Activated effector memory CD4-positive, alpha-beta T cell treated with anti-CD3 and anti-CD28 coated beads, Interleukin-2, amount 50 U/mL, for 16 hours (primary cell): ENCODE results near the gene TTYH1.
"Not testable (repeated sequence)": the region's sequence is repeated elsewhere in the genome, so short reads cannot be mapped to it uniquely, and the experiment has no call there.

Source experiments
- DNase-seq: peaks from one replicate; pipeline ENCODE4 v3.0.0-alpha.2; 2020

Gene TTYH1

GRCh38 chr19:54446349-54446748 lies 31.1 kb downstream of the TTYH1 start:
- not testable (repeated sequence) for DNase-seq

- DNase-seq = peak; percentile 79
Observed at GRCh38 chr19:54448040-54448773, 32.9 kb downstream of the TTYH1 start.

GRCh38 chr19:54448774-54449700 lies 33.8 kb downstream of the TTYH1 start, which contains the start of gene LENG8:
TSS of gene LENG8 (plus strand) at chr19:54449199. CDS start at chr19:54451345, 2,146 bp downstream.
- peak; percentile 99 for DNase-seq

DNA sequence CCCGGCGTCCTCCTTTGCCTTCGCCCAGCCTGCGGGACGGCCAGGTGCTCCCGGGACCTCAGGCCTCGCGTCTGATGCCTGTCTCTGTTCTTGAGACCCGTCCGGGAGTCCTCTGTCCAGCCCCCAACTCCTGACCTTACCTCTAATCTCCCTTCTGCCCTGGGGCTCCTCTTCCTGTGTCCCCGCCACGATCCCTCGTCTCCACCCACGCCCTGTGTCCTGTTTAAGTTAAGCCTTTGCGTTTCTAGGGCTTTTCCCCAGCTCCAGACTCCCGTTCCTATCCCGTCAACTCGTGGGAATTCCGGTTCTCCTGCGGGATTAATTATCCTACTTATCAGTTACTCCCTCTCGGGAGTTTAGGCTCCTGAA lies 34.4 kb downstream of the TTYH1 start:
- no peak for DNase-seq

DNA sequence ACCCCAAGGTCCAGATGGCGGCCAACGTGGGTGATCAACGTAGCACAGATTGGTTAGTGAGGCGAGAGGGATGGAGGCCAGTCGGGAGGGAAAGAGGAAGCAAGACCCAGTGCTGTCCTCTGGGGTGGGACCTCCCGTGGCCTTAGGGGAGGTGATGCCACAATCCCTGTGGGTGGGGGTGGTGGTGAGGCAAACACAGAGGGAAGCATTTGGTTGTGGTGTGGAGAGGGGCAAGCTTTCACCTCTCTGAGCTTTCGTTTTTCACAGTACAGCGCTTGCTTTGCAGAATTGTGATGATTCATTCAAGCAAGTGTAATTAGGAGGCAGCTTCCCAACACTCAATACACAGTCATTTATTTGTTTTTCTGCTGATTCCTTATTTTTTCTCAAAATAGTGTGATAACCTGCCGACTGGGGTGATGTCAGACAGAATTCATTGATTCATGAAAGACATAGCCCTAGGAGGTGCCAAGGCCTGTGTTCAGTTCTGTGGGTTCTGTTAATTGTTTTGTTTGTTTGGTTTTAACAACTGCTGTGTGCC lies 36.1 kb downstream of the TTYH1 start:
- DNase-seq = no peak

GRCh38 chr19:54451997-54452396 lies 36.7 kb downstream of the TTYH1 start:
- DNase-seq = no peak

- no peak for DNase-seq
Observed at GRCh38 chr19:54452626-54453025, 37.4 kb downstream of the TTYH1 start.

- DNase-seq = no peak
Observed at GRCh38 chr19:54453921-54454780, 38.9 kb downstream of the TTYH1 start.

GRCh38 chr19:54454781-54455675 lies 39.8 kb downstream of the TTYH1 start:
- no peak for DNase-seq

DNA sequence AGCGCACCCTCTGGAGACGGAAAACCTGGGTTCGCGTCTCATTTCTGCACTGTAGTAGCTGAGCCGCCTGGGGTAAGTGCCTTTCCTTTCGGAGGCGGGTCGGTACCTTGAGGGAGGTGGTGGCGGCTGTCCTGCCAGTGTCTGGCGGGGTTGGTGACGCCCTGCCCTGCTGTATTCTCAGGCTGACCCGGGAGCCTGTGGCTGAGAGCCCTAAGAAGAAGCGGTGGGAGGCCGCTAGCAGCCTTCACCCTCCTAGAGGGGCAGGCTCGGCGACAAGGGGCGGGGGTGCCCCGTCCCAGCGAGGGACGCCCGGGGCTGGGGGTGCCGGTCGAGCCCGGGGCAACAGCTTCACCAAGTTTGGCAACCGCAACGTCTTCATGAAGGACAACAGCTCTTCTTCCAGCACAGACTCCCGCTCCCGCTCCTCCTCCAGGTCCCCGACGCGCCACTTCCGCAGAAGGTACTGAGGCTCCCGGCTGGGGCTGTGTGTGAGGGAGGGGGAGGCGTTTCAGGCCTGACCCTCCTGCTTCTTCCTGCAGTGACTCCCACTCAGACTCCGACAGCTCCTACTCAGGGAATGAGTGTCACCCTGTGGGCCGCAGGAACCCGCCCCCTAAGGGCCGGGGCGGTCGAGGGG lies 40.6 kb downstream of the TTYH1 start:
- no peak for DNase-seq

GRCh38 chr19:54456423-54457373 lies 41.4 kb downstream of the TTYH1 start:
- no peak for DNase-seq

DNA sequence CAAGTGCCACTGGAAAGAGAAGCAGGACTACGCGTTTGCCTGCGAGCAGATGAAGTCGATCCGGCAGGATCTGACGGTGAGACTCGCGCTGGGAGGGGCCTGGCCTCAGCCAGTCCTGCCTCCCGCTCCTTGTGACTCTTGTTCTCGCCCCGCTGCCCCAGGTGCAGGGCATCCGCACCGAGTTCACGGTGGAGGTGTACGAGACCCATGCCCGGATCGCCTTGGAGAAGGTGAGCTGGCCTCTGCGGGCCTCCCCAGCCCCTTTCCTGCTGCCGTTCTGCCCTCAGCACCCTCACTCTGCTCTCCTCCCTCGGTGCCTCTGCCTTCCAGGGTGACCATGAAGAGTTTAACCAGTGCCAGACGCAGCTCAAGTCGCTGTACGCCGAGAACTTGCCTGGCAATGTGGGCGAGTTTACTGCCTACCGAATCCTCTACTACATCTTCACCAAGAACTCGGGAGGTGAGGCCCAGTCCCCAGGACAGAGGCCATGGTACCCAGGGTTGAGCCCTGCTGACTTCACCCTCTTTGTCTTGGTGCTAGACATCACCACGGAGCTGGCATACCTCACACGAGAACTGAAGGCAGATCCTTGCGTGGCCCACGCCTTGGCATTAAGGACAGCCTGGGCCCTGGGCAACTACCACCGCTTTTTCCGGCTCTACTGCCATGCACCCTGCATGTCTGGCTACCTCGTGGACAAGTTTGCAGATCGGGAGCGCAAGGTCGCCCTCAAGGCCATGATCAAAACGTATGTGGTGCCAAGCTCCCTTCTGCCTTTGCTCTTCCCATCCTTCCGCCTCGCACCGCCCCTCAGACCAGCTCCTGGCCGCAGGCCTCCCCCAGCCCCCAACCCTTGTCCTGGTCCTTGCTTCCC lies 42.7 kb downstream of the TTYH1 start:
- DNase-seq = no peak

DNA sequence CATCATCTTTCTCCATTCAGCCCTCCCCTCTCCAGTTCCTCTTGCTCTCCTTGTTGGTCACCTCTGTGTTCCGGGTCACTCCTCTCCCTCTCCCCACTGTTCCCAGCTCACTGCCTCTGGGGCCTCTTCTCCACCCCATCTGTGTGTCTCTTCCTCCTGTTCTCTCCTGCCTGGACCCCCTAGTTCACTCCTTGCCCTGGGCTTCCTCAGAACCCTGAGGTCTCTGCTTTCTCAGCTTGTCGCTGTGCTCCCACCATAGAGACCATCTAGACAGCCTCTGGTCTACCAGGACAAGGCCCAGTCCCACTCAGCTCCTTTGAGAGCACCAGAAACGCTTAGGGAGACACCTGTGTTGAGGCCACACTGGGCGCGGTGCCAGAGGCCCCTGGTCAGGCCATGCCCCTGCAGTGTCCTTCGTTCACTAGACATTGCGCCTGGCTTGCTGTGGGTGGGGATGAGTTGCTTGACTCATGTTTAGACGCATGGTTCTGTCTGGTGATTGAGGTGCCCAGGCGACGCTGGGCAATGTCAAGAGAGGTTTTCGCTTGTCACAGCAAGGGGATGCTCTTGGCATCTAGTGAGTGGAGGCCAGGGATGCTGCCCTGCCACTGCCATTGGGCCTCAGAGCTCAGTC lies 43.5 kb downstream of the TTYH1 start:
- DNase-seq = no peak

DNA sequence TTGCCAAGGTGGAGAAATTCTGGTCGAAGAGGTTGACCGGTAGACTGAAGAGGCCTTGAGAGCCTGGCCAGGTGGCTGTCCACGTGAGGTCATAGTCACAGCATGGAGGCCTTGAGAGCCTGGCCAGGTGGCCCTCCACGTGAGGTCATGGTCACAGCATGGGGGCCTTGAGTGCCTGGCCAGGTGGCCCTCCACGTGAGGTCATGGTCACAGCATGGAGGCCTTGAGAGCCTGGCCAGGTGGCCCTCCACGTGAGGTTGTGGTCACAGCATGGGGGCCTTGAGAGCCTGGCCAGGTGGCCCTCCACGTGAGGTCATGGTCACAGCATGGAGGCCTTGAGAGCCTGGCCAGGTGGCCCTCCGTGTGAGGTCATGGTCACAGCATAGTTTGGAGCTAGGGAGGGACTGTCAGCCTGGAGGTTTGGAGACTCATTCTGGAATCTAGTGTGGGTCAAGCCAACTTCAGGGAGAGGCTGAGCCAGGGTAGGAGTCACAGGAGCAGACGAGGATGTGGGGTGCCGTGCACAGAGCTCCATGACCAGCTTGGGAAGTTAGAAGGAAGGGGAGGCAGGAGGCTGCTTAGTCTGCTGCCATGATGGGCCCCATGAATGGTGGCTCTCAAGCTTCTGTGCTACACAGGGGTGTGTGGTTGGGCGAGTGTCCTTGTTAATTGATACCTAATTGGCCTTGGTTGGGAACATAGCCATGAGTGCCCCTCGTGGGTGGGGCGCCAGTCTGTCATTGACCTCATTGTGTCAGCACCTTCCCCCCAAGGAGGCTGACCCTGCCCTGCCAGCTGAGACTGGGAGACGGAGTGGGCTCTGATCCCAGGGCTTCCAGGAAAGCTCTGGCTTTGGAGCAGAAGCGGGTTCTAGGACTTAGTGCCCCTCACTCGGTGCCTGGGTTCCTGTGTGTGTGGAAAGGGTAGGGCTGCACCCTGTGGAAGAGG lies 44.3 kb downstream of the TTYH1 start:
- no peak for DNase-seq

GRCh38 chr19:54460230-54461005 lies 45.2 kb downstream of the TTYH1 start:
- no peak for DNase-seq

DNA sequence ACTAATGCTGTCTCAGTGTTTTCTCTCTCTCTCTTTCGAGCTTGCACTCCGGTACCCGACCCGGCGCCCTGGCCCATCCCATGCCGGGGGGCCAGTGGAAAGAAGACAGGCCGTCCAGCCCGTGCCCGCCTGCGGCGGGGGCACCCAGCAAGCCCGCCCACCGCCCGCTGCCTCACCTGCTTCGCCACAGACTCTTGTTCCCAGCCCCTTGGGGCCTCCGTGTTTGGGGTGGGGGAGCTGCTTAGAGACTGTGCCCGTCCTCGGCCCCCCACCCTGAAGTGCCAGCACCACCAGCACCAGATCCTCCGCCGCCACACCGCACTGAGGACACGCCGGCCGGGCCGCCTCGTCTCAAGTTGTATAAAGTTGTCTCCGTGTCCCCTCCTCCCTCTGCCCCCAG lies 45.9 kb downstream of the TTYH1 start:
- no peak for DNase-seq
